Panc1 (cell line): ENCODE measurements around the gene TBC1D16.

Experiments
- POLR2AphosphoS5 ChIP-seq: IDR thresholded peaks from 2 replicates; pipeline ENCODE4 v1.6.1; 2012; ENCODE audit warnings: mild to moderate bottlenecking, low read depth, low read length, moderate library complexity
- TCF7L2 ChIP-seq: IDR thresholded peaks from 2 replicates; pipeline ENCODE4 v1.6.1; 2011; ENCODE audit warnings: mild to moderate bottlenecking, low read depth, low read length, inconsistent platforms
- TF ChIP-seq, protein P1 (sequence below): fragments of 450-650 bp; IDR thresholded peaks from 2 replicates; pipeline ENCODE4 v1.5.1; 2017; ENCODE audit warnings: mild to moderate bottlenecking

DNA sequence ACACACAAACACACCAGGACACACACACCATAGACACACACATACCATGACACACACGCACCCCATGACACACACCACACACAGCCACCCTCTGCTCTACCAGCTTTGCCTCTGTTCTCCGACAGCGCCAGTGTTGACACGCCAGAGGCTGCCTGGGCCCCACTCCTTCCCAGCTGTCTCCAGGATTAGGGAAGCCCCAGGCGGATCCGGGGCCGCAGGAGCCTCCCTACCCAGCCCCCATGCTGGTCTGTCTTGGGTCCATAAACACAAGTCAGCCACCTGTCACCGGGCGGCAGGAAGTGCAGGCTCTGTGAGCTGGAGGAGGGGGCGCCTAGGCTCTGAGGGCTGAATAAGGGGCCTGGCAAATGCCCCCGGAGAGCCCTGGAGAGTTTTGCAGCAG lies 10.5 kb downstream of the TBC1D16 start:
- TF ChIP-seq, protein P1, sequence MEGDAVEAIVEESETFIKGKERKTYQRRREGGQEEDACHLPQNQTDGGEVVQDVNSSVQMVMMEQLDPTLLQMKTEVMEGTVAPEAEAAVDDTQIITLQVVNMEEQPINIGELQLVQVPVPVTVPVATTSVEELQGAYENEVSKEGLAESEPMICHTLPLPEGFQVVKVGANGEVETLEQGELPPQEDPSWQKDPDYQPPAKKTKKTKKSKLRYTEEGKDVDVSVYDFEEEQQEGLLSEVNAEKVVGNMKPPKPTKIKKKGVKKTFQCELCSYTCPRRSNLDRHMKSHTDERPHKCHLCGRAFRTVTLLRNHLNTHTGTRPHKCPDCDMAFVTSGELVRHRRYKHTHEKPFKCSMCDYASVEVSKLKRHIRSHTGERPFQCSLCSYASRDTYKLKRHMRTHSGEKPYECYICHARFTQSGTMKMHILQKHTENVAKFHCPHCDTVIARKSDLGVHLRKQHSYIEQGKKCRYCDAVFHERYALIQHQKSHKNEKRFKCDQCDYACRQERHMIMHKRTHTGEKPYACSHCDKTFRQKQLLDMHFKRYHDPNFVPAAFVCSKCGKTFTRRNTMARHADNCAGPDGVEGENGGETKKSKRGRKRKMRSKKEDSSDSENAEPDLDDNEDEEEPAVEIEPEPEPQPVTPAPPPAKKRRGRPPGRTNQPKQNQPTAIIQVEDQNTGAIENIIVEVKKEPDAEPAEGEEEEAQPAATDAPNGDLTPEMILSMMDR = no peak
- TF ChIP-seq TCF7L2 (no peak), POLR2AphosphoS5 (no peak)
